H9 (cell line): ENCODE results near the gene COQ4. TPM values are rescaled to one million over a fixed set of nuclear protein-coding genes. Genes with fewer than 3 reads are reported as not detected.

ENCODE experiments used
- DNase-seq: peaks from one replicate; pipeline ENCODE4 v3.0.0-alpha.2; 2017
- H2AFZ ChIP-seq: one replicate; pipeline ENCODE4 v1.6.1; 2013; ENCODE audit warnings: mild to moderate bottlenecking, low read length, control low read depth, moderate library complexity
- H2AK5ac ChIP-seq: 2 replicates; pipeline ENCODE4 v1.6.1; 2013; ENCODE audit warnings: low read length, control low read depth, mixed read lengths; ENCODE audit not compliant: insufficient read length
- H2BK120ac ChIP-seq: one replicate; pipeline ENCODE4 v1.6.1; 2013; ENCODE audit warnings: low read depth, mild to moderate bottlenecking, low read length, control low read depth, inconsistent platforms; ENCODE audit not compliant: poor library complexity, severe bottlenecking
- H2BK12ac ChIP-seq: 2 replicates; pipeline ENCODE4 v1.6.1; 2013; ENCODE audit warnings: low read length, control low read depth, mixed read lengths, low read depth; ENCODE audit not compliant: insufficient read length
- H2BK15ac ChIP-seq: 2 replicates; pipeline ENCODE4 v1.6.1; 2013; ENCODE audit warnings: low read depth, low read length, control low read depth
- H2BK20ac ChIP-seq: one replicate; pipeline ENCODE4 v1.6.1; 2013; ENCODE audit warnings: low read depth, mild to moderate bottlenecking, low read length, control low read depth, inconsistent platforms; ENCODE audit not compliant: poor library complexity, severe bottlenecking
- H2BK5ac ChIP-seq: 2 replicates; pipeline ENCODE4 v1.6.1; 2013; ENCODE audit warnings: low read length, control low read depth, mixed read lengths; ENCODE audit not compliant: insufficient read length
- H3K14ac ChIP-seq: 2 replicates; pipeline ENCODE4 v1.6.1; 2013; ENCODE audit warnings: low read length, control low read depth; ENCODE audit not compliant: insufficient read depth
- H3K18ac ChIP-seq: 2 replicates; pipeline ENCODE4 v1.6.1; 2013; ENCODE audit warnings: low read depth, mild to moderate bottlenecking, mixed read lengths, low read length, control low read depth; ENCODE audit not compliant: insufficient read length
- H3K23ac ChIP-seq: 2 replicates; pipeline ENCODE4 v1.6.1; 2013; ENCODE audit warnings: low read length, control low read depth, mixed read lengths, low read depth; ENCODE audit not compliant: insufficient read length
- H3K23me2 ChIP-seq: 2 replicates; pipeline ENCODE4 v1.6.1; 2013; ENCODE audit warnings: low read depth, mild to moderate bottlenecking, mixed read lengths, low read length, control low read depth; ENCODE audit not compliant: insufficient read length, poor library complexity, severe bottlenecking
- H3K27ac ChIP-seq: 2 replicates; pipeline ENCODE4 v1.5.1; 2013; ENCODE audit warnings: low read length, control low read depth, mixed read lengths, low read depth; ENCODE audit not compliant: insufficient read length
- H3K27me3 ChIP-seq: 2 replicates; pipeline ENCODE4 v1.6.1; 2013; ENCODE audit warnings: low read length, control low read depth, inconsistent platforms; ENCODE audit not compliant: insufficient read depth
- H3K4ac ChIP-seq: 2 replicates; pipeline ENCODE4 v1.6.1; 2013; ENCODE audit warnings: low read depth, mild to moderate bottlenecking, control low read depth, inconsistent platforms, low read length, moderate library complexity
- H3K4me1 ChIP-seq: 2 replicates; pipeline ENCODE4 v1.6.1; 2013; ENCODE audit warnings: low read length, control low read depth, inconsistent platforms; ENCODE audit not compliant: insufficient read depth
- H3K4me2 ChIP-seq: 2 replicates; pipeline ENCODE4 v1.6.1; 2013; ENCODE audit warnings: low read length, control low read depth, mixed read lengths; ENCODE audit not compliant: insufficient read length, insufficient read depth
- H3K56ac ChIP-seq: 2 replicates; pipeline ENCODE4 v1.6.1; 2013; ENCODE audit warnings: low read depth, mild to moderate bottlenecking, mixed read lengths, low read length, control low read depth; ENCODE audit not compliant: insufficient read length
- H3K79me1 ChIP-seq: 2 replicates; pipeline ENCODE4 v1.6.1; 2013; ENCODE audit warnings: low read depth, mild to moderate bottlenecking, moderate library complexity, low read length, control low read depth, inconsistent platforms; ENCODE audit not compliant: insufficient read depth, poor library complexity, severe bottlenecking
- H3K79me2 ChIP-seq: 2 replicates; pipeline ENCODE4 v1.6.1; 2013; ENCODE audit warnings: low read length, control low read depth, inconsistent platforms; ENCODE audit not compliant: insufficient read depth
- H3K9ac ChIP-seq: 2 replicates; pipeline ENCODE4 v1.6.1; 2013; ENCODE audit warnings: low read length, control low read depth, mixed read lengths; ENCODE audit not compliant: insufficient read length; ENCODE audit errors: extremely low read depth
- H3K9me3 ChIP-seq: one replicate; pipeline ENCODE4 v1.6.1; 2013; ENCODE audit warnings: low read depth, low read length, inconsistent platforms; ENCODE audit not compliant: control insufficient read depth
- H3T11ph ChIP-seq: one replicate; pipeline ENCODE4 v1.6.1; 2013; ENCODE audit warnings: mild to moderate bottlenecking, low read length, control low read depth, inconsistent platforms
- H4K20me1 ChIP-seq: one replicate; pipeline ENCODE4 v1.6.1; 2013; ENCODE audit not compliant: control insufficient read depth, insufficient read length, insufficient read depth
- H4K5ac ChIP-seq: 2 replicates; pipeline ENCODE4 v1.6.1; 2013; ENCODE audit warnings: low read depth, mild to moderate bottlenecking, mixed read lengths, low read length, control low read depth; ENCODE audit not compliant: insufficient read length
- H4K8ac ChIP-seq: replicated peaks from 2 replicates; pipeline ENCODE4 v1.6.1; 2013; ENCODE audit warnings: low read length, control low read depth, mixed read lengths, low read depth; ENCODE audit not compliant: insufficient read length
- H4K91ac ChIP-seq: 2 replicates; pipeline ENCODE4 v1.6.1; 2013; ENCODE audit warnings: low read depth, mild to moderate bottlenecking, moderate library complexity, mixed read lengths, low read length, control low read depth; ENCODE audit not compliant: insufficient read length
- H3K27ac Mint-ChIP-seq, 3 experiments: 2 replicates in 2 of 3; 3 replicates in 1 of 3; pipeline ENCODE4 v1.8.0; 2020 to 2021; ENCODE audit warnings: mixed read lengths in 3 of 3, mild to moderate bottlenecking in 1 of 3, moderate library complexity in 1 of 3
- H3K27me3 Mint-ChIP-seq: 2 replicates; pipeline ENCODE4 v1.8.0; 2021; ENCODE audit warnings: low read depth, mild to moderate bottlenecking, moderate library complexity, mixed read lengths
- H3K36me3 Mint-ChIP-seq, 3 experiments: 2 replicates in 2 of 3; 3 replicates in 1 of 3; pipeline ENCODE4 v1.8.0; 2020 to 2021; ENCODE audit warnings: low read depth in 3 of 3, mixed read lengths in 3 of 3; ENCODE audit not compliant: insufficient read depth in 1 of 3
- H3K4me1 Mint-ChIP-seq, 2 experiments: 2 replicates each; pipeline ENCODE4 v1.8.0; 2020; ENCODE audit warnings: mixed read lengths in 2 of 2
- H3K4me3 Mint-ChIP-seq, 2 experiments: 2 replicates in 1 of 2; 3 replicates in 1 of 2; pipeline ENCODE4 v1.8.0; 2020 to 2021; ENCODE audit warnings: mild to moderate bottlenecking in 2 of 2, mixed read lengths in 2 of 2, moderate library complexity in 1 of 2
- H3K9me3 Mint-ChIP-seq, 2 experiments: 2 replicates in 1 of 2; 3 replicates in 1 of 2; pipeline ENCODE4 v1.8.0; 2020; ENCODE audit warnings: mild to moderate bottlenecking in 2 of 2, mixed read lengths in 2 of 2, moderate library complexity in 1 of 2
- CTCF ChIP-seq: fragments of 200-600 bp; sonication (generic); conservative IDR thresholded peaks from 3 replicates; pipeline ENCODE4 v1.8.0; 2021; ENCODE audit warnings: antibody characterized with exemption, mild to moderate bottlenecking
- WGBS: extraction: QIAGEN DNeasy Blood & Tissue Kit; methylation state at CpG from one replicate; pipeline ENCODE4 v1.1.7; 2013; ENCODE audit warnings: missing lambda C conversion rate, low lambda C conversion rate, mixed read lengths; ENCODE audit not compliant: insufficient read length; ENCODE audit errors: extremely low coverage; 5-methylcytosine and 5-hydroxymethylcytosine counted together
- total RNA-seq: library from RNA; stranded (reverse); gene quantifications from 2 replicates; pipeline ENCODE4 v1.2.1, GENCODE V29; 2021

COQ4 gene
- total RNA-seq, 1 experiment from 2014 or later, result 38.4 TPM

DNA sequence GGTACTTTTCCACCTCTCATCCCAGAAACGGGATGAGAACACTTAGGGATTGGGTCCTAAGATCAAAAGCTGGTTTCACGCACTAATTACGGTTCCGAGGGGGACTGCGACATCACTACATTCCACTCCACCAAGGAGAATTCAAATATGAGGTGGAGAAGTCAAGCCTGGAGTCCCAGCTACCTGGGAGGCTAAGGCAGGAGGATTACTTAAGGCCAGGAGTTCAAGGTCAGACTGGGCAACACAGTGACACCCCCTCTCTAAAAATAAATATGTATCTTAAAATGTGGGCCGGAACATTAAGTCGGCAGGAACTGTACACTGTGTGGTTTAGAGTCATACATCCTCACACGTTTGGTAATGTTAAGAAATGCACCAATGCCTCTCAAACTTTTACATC, 48.4 kb upstream of the COQ4 start:
- peak overlapping the region in 1 of 2 experiments; percentile 88; a peak in 3 of 5 replicates for H3K4me3 Mint-ChIP-seq
- H3K27ac Mint-ChIP-seq, result no peak overlapping the region
- H3T11ph ChIP-seq, result no peak overlapping the region
- no peak overlapping the region for H2BK15ac ChIP-seq
- H3K27me3 ChIP-seq, result no peaks in the 10 kb centered on the region
- H3K9me3 Mint-ChIP-seq, result peaks cover 0 to 4% of the 10 kb centered on the region in 2 experiments; a peak in 1 of 5 replicates
- H3K18ac ChIP-seq, result no peak overlapping the region
- H4K20me1 ChIP-seq, result no peaks in the 10 kb centered on the region
- H3K4me2 ChIP-seq, result no peak overlapping the region
- TF ChIP-seq CTCF, result no peak
- no peaks in the 10 kb centered on the region for H3K79me2 ChIP-seq
- H2BK12ac ChIP-seq, result no peak overlapping the region
- no peak overlapping the region for H3K27ac ChIP-seq
- H4K8ac ChIP-seq, result no peak overlapping the region
- no peak overlapping the region for H2BK20ac ChIP-seq
- H3K79me1 ChIP-seq, result no peaks in the 10 kb centered on the region
- H3K23ac ChIP-seq, result no peak overlapping the region
- H2AFZ ChIP-seq, result no peak overlapping the region
- H3K9me3 ChIP-seq, result no peaks in the 10 kb centered on the region
- WGBS, result no CpG with 5 or more reads among the region's 8 CpGs
- no peak overlapping the region for H4K5ac ChIP-seq
- H3K9ac ChIP-seq, result no peak overlapping the region
- H2BK5ac ChIP-seq, result no peak overlapping the region
- H4K91ac ChIP-seq, result no peak overlapping the region
- no peak overlapping the region for H3K4ac ChIP-seq
- no peak for DNase-seq
- no peaks in the 10 kb centered on the region; the same call in 1 of the 2 replicates for H3K4me1 ChIP-seq
- H2BK120ac ChIP-seq, result no peak overlapping the region
- no peaks in the 10 kb centered on the region; the same call in 1 of the 2 replicates for H3K27me3 Mint-ChIP-seq
- no peak overlapping the region for H3K56ac ChIP-seq
- H2AK5ac ChIP-seq, result no peak overlapping the region
- H3K23me2 ChIP-seq, result peaks cover 13% of the 10 kb centered on the region
- H3K36me3 Mint-ChIP-seq, result peaks cover 6 to 26% (median 18%) of the 10 kb centered on the region in 3 experiments; a peak in 5 of 7 replicates
- peaks cover 10 to 16% of the 10 kb centered on the region in 2 experiments for H3K4me1 Mint-ChIP-seq
- H3K14ac ChIP-seq, result no peak overlapping the region
